ENCODE measurements around the gene SEMA4D.

Gene SEMA4D

DNA sequence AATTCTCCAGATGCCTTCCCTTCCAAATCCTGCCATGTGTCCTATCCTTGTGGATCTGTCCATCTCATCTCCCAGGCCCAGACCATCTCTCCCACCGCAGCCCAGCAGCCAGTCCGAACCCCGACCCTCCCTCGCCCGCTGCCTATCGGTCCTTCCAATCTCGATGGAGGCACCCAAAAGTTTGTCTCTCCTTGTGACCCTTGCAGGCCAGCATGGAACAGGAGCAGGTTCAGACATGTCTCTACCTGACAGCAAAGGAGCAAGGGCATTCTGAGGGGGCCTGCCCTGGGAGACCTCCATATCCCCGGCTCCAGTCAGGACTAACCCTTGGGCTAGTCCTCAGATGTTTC is 51.0 kb downstream of the SEMA4D start:
- no peak overlapping the region for H3K4me3 ChIP-seq (ENCODE audit: low read depth, low read length)
- TF ChIP-seq, protein P1, sequence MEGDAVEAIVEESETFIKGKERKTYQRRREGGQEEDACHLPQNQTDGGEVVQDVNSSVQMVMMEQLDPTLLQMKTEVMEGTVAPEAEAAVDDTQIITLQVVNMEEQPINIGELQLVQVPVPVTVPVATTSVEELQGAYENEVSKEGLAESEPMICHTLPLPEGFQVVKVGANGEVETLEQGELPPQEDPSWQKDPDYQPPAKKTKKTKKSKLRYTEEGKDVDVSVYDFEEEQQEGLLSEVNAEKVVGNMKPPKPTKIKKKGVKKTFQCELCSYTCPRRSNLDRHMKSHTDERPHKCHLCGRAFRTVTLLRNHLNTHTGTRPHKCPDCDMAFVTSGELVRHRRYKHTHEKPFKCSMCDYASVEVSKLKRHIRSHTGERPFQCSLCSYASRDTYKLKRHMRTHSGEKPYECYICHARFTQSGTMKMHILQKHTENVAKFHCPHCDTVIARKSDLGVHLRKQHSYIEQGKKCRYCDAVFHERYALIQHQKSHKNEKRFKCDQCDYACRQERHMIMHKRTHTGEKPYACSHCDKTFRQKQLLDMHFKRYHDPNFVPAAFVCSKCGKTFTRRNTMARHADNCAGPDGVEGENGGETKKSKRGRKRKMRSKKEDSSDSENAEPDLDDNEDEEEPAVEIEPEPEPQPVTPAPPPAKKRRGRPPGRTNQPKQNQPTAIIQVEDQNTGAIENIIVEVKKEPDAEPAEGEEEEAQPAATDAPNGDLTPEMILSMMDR (conservative IDR thresholded peaks at IDR 0.05; ENCODE audit: low read depth, low read length) = no peak
- no peak for DNase-seq (ENCODE audit: low read depth)

DNA sequence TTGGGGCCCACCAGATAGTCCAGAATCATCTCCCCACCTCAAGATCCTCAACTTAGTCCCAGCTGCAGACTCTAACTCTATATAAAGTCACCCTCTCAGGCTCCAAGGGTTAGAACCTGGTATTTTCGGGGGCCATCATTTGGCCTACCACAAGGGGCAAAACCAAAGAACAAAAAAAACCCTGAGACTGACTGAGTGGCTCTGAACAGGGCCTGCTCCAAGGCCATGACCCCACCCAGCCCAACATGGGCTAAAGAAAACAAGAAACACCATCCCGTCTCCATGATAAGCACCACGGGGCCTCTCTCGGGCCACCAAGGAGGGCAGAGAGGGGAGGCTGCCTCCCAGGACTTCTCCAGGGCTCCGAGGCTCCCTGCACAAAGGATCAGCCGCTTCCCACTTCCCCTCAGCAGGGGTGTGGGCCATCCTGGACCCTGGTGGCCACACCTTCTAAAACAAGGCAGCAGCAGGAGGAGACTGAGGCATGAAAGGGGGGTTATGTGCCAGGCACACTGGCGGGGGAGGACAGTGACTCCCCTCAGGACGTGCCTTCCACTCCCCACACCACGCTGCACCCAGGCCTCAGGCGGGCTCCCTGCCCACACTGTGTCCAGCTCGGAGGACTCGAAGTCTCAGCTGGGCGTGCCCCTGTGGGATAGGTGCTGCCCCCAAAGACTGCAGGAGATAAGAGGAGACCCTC is 51.5 kb downstream of the SEMA4D start:
- no peak for DNase-seq (ENCODE audit: low read depth)
- no peak overlapping the region for H3K4me3 ChIP-seq (ENCODE audit: low read depth, low read length)
- TF ChIP-seq, protein P1 (conservative IDR thresholded peaks at IDR 0.05; ENCODE audit: low read depth, low read length) = no peak

DNA sequence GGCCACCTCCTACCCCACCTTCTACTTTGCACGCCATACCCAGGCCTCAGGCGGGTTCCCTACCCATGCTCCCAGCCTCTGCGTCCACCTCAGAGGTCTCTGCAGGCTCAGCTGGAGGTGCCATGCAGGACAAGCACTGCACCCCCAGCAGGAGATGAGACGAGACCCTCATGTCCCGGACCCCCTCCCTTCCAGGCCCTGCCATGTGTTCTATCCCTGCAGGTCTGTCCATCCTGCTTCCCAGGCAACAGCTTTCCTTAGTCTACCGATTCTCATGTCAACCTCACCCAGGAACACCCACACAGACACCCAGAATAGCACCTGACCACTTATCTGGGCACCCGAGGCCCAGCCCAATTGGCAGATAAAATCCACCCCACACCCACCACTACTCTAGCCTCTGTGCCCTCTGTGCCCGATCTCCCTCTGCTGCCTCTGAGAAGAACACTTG is 52.1 kb downstream of the SEMA4D start:
- H3K4me3 ChIP-seq (ENCODE audit: low read depth, low read length) = no peak overlapping the region
- TF ChIP-seq, protein P1 (conservative IDR thresholded peaks at IDR 0.05; ENCODE audit: low read depth, low read length) = no peak
- no peak for DNase-seq (ENCODE audit: low read depth)

DNA sequence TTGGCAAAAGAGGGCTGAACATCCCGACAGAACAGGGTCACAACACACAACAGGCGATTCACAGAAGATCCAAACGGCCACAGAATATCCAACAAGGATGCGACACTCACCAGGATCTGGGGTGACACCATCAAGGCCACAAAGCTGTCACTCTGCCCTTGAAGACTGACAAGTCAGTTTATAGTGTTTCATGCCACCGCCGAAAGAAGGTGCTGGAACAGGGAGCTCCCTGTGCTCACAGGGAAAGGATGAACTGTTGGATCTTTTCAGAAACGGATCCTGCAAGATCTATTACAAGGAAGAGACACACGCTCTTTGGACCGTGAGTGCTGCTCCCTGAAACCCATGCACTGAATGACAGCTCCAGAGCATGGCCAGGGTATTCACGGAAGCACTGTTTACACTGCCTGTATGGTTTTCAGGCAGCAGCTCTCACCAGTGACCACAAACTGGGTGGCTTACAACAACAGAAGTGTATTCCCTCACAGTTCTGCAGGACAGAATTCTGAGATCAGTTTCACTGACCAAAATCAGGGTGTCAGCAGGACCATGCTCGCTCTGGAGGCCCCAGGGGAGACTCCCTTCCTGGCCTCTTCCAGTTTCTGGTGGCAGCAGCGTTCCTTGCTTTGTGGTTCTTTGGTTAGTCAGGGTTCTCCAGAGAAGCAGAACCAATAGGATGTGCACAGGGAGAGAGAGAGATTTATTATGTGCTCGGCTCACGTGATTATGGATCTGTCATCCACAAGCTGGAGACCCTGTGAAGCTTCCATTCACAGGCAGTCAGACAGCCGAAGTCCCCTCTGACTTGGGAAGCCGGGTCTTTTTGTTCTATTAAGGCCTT is 52.8 kb downstream of the SEMA4D start:
- no peak for DNase-seq (ENCODE audit: low read depth)
- H3K4me3 ChIP-seq (ENCODE audit: low read depth, low read length) = no peak overlapping the region
- TF ChIP-seq, protein P1 (conservative IDR thresholded peaks at IDR 0.05; ENCODE audit: low read depth, low read length) = no peak

DNA sequence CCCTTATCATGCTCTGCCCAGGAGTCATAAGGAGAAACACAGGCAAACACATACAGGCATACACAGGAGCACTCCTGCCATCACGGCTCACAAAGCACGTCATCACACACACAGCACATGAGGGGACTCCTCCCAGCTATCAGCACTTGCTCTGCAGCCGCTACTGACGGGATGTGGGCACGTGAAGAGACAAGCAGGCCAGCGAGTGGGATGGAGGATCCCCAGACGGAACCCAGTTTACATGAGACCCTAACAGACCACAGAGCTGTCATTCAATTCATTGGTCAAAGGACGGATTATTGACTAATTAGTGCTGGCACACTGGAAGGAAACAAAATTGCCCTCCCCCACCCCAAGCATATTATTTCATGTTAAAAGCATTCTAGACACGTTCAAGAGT is 53.6 kb downstream of the SEMA4D start:
- no peak for DNase-seq (ENCODE audit: low read depth)
- H3K4me3 ChIP-seq (ENCODE audit: low read depth, low read length) = no peak overlapping the region
- TF ChIP-seq, protein P1 (conservative IDR thresholded peaks at IDR 0.05; ENCODE audit: low read depth, low read length) = no peak

DNA sequence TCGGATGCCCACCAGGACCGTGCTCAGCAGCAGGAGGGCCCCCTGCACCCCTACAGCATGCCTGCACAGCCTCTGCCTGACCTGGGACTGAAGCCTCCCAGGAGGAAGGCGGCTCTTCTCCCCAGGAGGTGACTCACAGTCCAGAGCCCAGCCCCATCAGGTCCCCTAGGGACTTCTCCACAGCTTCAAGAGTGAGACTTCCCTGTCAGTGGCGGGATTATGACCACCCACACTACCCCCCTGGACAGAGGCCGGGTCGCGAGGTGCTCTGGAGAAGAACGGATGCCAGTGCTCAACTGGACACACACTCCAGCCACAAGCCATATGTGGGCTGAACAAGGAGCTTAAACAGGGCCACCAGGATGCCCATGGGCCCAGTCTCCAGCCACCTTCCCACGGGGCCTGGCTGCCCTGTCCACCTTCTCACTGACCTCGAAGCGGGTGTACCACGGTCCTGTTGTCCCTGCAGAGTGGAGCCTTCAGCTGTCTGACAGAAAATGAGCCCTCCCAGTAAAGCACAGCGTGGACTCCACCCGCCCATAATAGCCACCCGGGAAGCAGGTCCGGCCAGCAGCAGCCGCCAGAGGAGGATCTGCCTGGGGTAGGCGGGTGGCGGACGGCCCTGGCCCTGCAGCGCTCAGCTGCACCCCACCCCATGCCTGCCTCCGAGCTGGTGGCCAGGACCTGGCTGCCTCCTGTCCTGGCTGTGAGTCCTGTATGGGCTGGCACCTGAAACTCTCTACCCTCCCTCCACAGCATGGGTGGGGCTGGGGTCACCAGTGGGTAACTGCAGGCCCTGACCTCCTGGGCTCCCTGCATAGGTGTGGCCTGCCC is 54.7 kb downstream of the SEMA4D start:
- H3K4me3 ChIP-seq (ENCODE audit: low read depth, low read length) = no peak overlapping the region
- DNase-seq (ENCODE audit: low read depth) = peak; percentile 51
- TF ChIP-seq, protein P1 (conservative IDR thresholded peaks at IDR 0.05; ENCODE audit: low read depth, low read length) = no peak

Measured in choroid plexus epithelial cell (primary cell).